Middle frontal gyrus (tissue), 1 donor: ENCODE results near the gene TOR1AIP1.
"Not testable (repeated sequence)": the region's sequence is repeated elsewhere in the genome, so short reads cannot be mapped to it uniquely, and the experiment has no call there.

ENCODE experiments used
- DNase-seq: peaks from one replicate; pipeline ENCODE4 v3.0.0-alpha.2; 2015; ENCODE audit warnings: low spot score; ENCODE audit errors: extremely low spot score

The TOR1AIP1 gene, protein sequence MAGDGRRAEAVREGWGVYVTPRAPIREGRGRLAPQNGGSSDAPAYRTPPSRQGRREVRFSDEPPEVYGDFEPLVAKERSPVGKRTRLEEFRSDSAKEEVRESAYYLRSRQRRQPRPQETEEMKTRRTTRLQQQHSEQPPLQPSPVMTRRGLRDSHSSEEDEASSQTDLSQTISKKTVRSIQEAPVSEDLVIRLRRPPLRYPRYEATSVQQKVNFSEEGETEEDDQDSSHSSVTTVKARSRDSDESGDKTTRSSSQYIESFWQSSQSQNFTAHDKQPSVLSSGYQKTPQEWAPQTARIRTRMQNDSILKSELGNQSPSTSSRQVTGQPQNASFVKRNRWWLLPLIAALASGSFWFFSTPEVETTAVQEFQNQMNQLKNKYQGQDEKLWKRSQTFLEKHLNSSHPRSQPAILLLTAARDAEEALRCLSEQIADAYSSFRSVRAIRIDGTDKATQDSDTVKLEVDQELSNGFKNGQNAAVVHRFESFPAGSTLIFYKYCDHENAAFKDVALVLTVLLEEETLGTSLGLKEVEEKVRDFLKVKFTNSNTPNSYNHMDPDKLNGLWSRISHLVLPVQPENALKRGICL

DNA sequence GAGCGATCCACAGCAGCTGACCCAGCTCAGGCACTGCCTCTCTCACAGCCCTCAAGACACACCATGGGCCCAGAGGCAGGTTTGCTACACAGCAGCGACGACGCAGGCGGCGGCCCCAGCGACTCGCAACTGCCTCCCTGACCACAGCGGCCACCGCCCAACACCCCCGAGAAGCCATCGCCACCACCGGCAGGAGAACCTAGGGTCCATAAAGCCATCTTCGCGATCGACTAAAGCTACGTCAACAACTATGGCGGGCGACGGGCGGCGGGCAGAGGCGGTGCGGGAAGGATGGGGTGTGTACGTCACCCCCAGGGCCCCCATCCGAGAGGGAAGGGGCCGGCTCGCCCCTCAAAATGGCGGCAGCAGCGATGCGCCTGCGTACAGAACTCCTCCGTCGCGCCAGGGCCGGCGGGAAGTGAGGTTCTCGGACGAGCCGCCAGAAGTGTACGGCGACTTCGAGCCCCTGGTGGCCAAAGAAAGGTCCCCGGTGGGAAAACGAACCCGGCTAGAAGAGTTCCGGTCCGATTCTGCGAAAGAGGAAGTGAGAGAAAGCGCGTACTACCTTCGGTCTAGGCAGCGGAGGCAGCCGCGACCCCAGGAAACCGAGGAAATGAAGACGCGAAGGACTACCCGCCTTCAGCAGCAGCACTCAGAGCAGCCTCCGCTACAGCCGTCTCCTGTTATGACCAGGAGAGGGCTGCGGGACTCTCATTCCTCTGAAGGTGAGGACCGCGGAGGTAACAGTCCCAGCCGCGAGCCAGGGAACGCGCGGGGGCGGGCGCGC is at the start of gene TOR1AIP1:
TSS of gene TOR1AIP1 (plus strand) at position 33 of the 787 bp plus-strand sequence. CDS start at position 251, 218 bp downstream.
- DNase-seq = peak; percentile 97

DNA sequence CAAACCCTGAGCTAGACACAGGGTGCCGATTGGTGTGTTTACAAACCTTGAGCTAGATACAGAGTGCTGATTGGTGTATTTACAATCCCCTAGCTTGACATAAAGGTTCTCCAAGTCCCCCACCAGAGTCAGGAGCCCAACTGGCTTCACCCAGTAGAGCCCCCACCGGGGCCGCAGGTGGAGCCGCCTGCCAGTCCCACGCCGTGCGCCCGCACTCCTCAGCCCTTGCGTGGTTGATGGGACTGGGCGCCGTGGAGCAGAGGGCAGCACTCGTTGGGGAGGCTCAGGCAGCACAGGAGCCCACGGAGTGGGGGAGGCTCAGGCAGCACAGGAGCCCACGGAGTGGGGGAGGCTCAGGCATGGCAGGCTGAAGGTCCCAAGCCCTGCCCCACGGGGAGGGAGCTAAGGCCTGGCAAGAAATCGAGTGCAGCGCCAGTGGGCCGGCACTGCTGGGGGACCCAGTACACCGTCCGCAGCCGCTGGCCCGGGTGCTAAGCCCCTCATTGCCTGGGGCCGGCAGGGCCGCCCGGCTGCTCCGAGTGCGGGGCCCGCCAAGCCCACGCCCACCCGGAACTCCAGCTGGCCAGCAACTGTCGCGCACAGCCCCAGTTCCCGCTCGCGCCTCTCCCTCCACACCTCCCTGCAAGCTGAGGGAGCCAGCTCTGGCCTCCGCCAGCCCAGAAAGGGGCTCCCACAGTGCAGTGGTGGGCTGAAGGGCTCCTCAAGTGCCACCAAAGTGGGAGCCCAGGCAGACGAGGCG is 45.2 kb upstream of the TOR1AIP1 start:
- DNase-seq = not testable (repeated sequence)

DNA sequence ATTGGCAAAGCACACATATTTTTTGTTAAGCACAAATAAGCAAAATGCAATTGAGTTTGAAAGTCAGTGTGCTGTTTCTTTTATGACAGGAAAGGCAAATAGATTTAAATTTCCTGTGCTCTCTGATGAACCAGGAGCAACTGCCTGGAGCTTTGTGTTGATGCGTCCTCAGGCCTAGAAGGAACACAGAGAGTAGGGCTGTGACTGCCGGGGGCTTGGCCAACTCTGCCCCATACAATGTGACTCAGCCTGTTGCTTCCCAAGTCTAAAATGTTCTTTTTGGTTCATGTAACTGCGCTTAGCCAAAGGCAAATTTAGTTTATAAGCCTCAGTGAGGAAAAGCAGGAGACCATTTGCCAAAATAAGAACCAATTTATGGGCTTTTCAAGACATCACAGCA is 42.0 kb upstream of the TOR1AIP1 start:
- DNase-seq = no peak

DNA sequence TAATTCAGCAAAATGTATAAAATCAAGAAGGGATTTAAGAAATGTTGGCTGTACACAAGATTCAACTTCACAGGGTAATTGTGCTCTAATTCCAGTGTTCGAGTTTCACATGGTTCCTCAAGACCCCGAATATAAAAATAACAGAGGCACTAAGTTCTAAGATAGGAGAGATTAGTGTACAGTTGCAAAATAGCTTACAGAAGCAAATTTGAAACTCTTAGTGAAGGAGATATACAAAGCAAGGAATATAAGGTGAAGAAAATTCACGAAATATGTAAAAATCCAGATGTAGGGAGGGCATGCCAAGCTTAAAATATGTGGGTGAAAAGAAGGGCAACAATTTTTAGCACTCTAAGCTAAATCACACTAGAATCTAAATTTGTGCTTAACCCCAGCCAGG is 33.9 kb upstream of the TOR1AIP1 start:
- DNase-seq = no peak

DNA sequence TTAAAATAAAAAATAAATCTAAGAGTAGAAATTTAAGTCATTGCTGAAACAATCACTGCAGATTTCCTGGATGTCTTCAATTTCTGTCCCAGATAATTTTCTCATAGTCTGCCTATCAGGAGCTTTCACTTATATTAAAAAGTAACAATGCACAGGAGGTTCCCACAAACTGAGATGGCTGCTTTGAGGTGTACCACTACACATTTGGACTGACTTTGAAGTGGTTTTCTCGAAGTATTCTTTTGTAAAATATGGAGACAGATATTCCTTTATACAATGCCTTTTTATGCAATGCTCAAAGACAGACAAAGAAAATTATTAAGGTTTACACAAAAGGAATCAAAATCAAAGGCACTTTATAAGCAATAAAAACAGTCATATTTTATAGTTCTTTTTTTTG is 29.0 kb upstream of the TOR1AIP1 start:
- DNase-seq = no peak

DNA sequence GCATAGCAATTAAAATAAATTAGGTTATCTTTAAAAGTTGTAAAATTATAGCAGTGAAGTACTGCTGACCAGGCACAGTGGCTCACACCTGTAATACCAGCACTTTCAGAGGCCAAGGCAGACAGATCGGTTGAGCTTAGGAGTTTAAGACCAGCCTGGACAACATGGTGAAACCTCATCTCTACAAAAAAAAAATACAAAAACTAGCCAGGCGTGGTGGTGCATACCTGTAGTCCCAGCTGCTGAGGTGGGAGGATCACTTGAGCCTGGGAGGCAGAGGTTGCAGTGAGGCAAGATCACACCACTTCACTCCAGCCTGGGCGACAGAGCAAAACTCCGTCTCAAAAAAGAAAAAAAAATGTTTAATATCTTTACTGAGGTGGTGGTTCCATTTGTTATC is 26.3 kb upstream of the TOR1AIP1 start:
- DNase-seq = not testable (repeated sequence)

DNA sequence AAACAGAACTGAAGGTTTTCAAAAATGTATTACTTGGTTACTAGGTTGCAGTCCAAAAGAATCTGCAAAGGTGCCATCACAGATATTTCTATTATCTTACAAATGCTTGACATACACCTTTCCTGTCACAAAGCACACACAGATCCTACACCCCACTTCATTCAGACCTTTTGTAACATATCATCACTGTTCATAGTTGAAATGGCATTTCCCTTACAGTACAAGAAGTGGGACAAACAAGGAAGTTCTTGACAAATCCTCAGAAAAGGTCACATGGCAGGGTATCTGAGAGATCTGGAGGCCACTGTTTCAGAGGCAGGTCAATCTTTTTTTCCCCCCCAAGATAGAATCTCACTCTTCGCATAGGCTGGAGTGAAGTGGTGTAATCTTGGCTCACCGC is 25.8 kb upstream of the TOR1AIP1 start:
- DNase-seq = no peak

DNA sequence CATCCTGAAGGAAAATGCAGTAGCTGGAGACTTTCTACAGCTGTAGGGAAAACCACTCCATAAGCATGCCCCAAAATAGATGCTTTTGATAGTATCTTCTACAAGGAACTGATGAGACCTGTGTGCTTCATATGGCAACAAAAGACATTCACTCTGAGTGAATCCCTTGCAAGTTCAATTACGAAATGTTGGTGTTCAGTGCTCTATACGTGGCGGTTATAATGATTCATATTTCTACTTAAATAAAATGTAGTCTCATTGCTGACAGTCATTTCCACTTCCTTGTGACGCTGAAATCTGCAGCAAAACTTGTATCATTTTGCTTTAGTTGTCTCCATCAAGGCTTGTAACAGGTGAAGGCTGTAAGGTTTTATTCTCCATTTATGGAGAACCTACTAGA is 25.1 kb upstream of the TOR1AIP1 start:
- DNase-seq = no peak

DNA sequence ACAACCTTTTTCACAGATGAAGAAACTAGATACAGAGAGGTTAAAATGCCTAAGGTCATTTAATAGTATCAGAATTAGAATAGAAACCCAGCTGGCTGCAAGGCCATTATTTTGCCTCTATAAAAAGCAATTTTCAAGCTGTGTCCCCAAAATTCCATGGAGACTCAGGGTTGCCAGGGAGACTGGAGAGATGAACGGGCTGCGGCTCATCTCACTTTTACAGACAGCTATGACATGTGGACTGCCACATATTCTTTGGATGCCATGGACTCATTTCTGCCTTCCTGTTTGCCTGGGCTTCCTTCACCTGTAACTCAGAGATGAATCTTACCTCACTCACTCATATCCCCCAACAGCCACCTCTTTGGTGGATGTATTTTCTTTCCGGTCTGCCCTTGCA is 21.4 kb upstream of the TOR1AIP1 start:
- no peak for DNase-seq

DNA sequence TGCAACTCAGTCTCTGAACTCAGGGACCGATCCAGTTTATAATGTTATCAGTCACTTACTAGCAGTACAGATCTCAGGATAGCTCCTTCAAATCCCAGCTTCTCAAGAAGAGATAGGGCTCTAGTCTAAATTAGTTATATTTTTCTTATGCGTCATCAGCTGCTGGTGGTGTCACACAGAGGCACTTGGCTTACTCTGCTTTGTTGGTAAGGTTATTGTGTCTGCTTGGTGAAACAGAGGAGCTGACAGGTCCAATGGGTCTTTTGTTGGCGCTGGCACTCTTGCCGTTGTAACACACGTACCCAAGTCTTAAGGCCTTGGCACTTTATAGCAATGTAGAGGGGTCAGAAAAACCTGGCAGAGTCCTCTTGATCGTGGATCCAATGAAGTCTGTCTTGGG is 16.7 kb upstream of the TOR1AIP1 start:
- no peak for DNase-seq

DNA sequence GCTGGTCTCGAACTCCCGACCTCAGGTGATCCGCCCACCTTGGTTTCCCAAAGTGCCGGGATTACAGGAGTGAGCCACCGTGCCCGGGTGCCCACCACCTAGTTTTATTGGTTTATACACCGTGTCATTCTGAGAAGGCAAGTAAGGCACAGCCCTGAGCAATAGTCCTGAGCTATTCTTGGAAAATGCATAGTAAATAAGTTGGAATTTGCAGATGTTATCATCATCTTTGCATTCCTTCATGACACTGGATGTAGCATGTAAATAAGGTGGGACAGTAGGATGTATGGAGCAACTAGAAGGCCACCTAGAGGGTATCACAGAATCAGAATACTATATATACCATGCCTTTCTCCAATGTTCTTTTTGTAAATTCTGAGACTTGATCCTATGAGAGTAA is 15.5 kb upstream of the TOR1AIP1 start:
- no peak for DNase-seq

DNA sequence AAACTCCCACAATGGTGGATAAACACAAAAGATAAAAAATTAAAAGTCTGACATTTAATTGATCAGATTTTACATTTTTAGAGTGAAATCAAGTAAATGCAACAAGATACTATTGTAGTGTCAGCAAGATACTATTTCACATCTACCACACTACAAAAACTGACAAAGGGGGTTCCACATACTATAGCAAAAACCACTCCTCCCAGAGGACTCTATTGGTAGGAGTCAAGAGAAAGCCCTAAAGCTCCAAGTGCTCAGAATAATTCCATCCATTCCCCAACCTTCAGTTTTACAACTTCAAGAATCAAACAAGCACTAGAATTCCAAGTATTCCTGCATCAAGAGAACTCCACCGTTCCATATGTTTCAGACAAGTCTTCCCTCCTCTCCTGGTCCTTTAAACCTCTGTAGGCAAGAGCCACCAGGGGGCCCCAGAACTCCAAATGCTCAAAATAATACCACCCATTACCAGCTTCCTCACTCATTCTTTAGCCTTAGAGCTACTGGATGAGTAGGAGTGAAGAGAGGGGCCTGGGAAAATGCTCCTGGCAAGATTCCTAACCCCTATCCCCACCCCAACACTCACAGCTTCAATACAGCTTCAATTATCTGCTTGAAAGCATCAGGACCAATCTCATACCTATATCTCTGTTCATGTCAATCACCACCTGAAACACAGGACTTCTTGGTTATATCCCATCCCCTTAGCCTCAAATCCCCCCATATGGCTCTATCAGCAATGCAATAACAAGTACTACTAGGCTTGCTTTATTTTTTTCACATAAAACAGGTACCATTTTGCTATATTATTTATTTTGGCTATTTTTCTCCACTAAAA is 14.4 kb upstream of the TOR1AIP1 start:
- DNase-seq = no peak

DNA sequence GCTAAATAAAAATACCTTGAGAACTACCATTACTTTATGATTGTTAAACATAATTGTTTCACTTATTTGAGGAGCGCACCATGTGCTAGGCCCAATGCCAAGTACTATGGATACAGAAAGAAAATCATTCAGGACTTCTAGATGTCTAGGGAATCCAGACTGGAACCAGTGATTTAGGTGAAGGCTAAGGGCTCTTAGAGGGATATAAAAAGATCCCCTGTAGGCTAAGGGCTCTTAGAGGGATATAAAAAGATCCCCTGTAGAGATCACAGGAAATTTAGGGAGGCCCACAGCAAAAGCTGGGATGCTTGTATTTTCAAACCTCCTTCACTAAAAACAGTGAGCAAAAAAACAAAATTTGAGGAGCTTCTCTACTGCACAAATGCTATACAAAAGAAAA is 11.2 kb upstream of the TOR1AIP1 start:
- DNase-seq = no peak

DNA sequence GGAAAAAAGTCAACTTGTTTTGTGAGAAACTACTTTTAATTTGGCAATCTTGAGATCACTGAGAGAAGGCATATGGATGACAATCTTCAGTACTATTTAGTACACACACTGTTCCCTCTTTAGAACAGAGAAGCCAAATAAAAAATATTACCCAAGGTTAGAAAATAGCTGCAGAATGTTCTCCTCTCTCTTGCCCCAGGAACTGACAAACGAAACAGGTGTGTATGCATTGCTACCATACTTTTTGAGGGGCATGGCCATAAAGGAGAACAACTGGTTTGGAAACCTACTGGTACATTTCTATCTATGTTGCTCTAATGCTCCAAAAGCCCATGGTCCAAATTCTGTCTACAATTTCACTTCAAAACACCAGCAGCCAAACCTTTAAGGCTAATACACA is 10.1 kb upstream of the TOR1AIP1 start:
- DNase-seq = no peak

DNA sequence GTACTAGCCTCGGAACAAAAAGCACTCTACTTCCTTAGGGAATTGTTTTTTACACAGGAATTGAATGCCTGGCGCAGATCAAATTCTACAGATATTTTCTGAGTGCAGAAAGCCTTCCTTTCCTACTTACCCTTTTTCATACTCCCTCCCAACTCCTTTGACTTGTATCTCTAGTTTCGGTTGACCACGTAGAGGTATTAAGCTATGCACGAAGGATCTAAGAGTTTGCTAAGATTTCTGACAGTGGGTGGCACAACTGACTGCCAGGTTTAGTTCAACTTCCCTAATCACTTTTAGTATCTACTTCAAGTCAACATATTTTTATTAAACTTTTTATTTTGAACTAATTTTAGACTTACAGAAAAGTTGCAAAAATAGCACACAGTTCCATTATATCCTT is 9.5 kb upstream of the TOR1AIP1 start:
- DNase-seq = no peak

DNA sequence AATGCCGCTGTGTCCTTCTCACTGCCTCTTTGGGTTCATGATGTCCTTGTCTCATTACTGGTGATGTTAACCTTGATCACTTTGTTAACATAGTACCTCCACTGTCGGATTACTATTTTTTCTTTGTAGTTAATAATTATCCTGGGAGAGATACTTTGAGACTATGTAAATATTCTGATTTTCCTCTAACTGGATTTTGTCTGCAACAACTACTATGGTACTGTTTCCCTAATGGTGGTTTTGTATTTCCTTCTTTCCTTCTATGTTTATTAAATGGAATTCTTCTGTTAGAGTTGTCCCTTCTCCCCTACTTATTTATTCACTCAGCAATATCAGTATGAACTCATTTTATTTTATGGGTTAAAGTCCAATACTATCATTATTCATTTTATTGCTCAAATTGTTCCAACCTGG is 8.6 kb upstream of the TOR1AIP1 start:
- no peak for DNase-seq

DNA sequence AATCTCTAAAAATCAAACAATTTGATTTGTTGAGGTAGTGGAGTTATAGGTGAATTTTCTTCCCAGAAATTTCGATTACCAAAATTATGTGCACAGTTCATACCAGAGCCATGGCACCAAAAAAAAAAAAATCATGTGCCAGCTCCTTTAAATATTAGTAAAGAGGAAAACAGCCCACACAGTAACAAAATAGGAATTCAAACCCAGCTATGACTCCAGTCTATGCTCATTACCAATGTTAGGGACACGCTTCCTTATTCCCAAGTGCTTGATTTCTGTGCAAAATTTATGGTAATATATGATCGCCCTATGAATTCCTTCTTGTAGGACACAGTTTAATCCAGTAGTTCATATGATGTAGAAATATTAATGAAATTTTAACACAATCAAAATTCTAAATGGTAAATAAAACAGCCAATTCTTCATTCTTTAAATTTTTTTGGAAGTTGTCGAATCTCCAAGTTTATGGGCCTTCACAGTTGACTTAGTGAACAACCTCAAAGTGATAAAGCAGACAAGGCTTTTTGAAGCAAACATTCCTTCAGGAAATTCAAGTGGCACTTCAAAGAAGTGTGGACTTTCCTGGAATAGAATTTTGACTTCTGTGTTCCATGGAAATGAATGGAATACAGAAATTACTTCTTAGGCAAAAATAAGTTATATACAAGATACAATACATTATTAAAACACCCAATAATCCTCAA is 6.3 kb upstream of the TOR1AIP1 start:
- no peak for DNase-seq

DNA sequence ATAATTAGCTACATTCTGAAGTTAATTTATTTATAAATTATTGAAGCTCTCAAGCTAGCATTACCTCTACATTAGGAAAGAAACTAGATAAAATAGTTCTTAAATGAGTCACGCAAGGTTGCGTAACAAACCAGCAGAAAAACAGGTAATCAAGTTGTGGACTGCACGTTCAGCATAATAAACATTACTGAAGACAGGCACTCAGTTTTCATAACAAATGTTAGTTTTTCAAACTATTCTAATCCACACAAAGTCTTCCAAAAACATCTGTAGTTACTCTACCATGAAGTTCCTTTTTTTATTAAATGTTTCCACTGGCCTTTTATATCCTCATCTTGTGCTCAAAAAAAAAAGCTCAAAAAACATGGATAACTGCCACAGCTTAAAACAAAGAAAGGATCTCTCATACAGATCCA is 5.8 kb upstream of the TOR1AIP1 start:
- DNase-seq = no peak

DNA sequence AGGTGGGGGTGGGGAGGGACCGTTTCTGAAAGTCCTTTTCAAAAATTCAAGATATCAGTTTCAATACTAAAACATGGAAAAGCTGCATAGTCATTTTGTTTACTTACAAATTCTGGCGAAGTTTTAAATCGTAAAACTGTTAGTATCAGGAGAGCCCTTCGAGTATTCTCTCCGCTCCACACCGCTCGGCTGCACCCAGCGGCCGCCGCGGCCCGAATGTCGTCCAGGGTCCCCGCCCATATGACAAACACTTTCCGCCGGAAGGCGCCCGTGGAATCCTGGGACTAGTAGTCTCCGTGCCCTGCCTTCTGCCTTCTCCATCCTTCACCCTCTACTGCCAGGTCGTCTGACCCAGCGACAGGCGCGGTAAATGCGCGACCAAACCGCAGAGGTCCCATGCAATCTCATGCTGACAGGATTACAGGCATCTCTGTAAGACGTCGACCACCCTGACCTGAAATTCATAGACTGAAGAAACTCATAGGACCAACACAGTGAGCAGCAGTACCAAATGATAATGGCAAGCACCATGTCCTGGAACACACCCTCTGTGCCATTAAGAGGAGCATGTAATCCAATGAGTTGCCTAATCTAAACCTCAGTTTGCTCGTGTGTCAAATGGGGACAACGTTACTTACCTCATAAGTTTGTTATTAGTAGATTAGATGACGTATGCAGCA is 4.4 kb upstream of the TOR1AIP1 start, which contains the start of gene TOR1AIP2:
TSS of gene TOR1AIP2 (minus strand) at position 218 of the 680 bp plus-strand sequence. CDS start 25,138 bp downstream, outside the sequence.
- peak; percentile 85 for DNase-seq
